BJ (cell line): Measurements from ENCODE around the gene CATSPERD. TPM values are rescaled to one million over a fixed set of nuclear protein-coding genes. Genes with fewer than 3 reads are reported as not detected.

Source experiments
- CTCF ChIA-PET: fragments of 350-600 bp; formaldehyde crosslinking; extraction: SDS; loops from one replicate; lab custom pipeline; 2021; ENCODE audit warnings: antibody characterized with exemption, inconsistent platforms; lab: Yijun Ruan, JAX
- POLR2A ChIA-PET: fragments of 300-600 bp; sonication (Branson Sonifier 250); formaldehyde crosslinking; extraction: SDS; loops from one replicate; lab custom pipeline; 2021; ENCODE audit warnings: antibody characterized with exemption; lab: Charles Lee
- DNase-seq: peaks from one replicate; pipeline ENCODE4 v3.0.0-alpha.2; 2011; ENCODE audit warnings: low read depth
- H3K27me3 ChIP-seq: 2 replicates; pipeline ENCODE4 v1.6.0; 2011; ENCODE audit warnings: low read length; ENCODE audit not compliant: control insufficient read depth, insufficient read depth
- H3K36me3 ChIP-seq: 2 replicates; pipeline ENCODE4 v1.5.1; 2011; ENCODE audit warnings: low read length; ENCODE audit not compliant: control insufficient read depth, insufficient read depth
- H3K4me3 ChIP-seq: 2 replicates; pipeline ENCODE4 v1.5.1; 2011; ENCODE audit warnings: low read depth, mild to moderate bottlenecking, control low read depth, low read length
- CTCF ChIP-seq: IDR thresholded peaks from 2 replicates; pipeline ENCODE4 v1.5.1; 2011; ENCODE audit warnings: low read depth, mild to moderate bottlenecking, control low read depth, inconsistent platforms, low read length, moderate library complexity; ENCODE audit not compliant: insufficient read depth
- polyA minus RNA-seq: library from RNA; depleted of rRNA, polyadenylated mRNA; stranded (reverse); fragments of >200 nt; gene quantifications from 2 replicates; pipeline ENCODE4 v1.2.3, GENCODE V29; 2011; rRNA and poly(A)+ RNA removed
- polyA plus RNA-seq: library from polyadenylated mRNA; depleted of rRNA; stranded (reverse); fragments of >200 nt; gene quantifications from 2 replicates; pipeline ENCODE4 v1.2.3, GENCODE V29; 2011; rRNA removed

The CATSPERD gene
- polyA plus RNA-seq: not detected in 2 replicates
- 0.09 TPM in 1 of 2 replicates, not detected in the other for polyA minus RNA-seq

- peak; percentile 89 for DNase-seq
- no peaks in the 10 kb centered on the region for H3K27me3 ChIP-seq
- H3K36me3 ChIP-seq: no peaks in the 10 kb centered on the region
- CTCF ChIA-PET: interaction anchor here (0.6 to 2.3 kb wide), 16 partner anchors 9 to 118 kb away, joined by 3 to 12 read pairs (median 4); partner anchors contain the start of gene RPL36
- POLR2A ChIA-PET: interaction anchor here (0.5 to 0.7 kb wide), 4 partner anchors 29 to 77 kb away, joined by 3 to 4 read pairs (median 4); partner anchors contain the start of gene DUS3L
- H3K4me3 ChIP-seq: peak within 1 kb of the TSS; percentile 94
- TF ChIP-seq CTCF: peak; percentile 97
These were observed at the start of gene CATSPERD, which contains the start of gene LONP1 for GRCh38 chr19:5719961-5720790. Gene CATSPERD (plus strand): TSS chr19:5720637. CDS start chr19:5720738, 101 bp downstream. Gene LONP1 (minus strand): TSS chr19:5720146. CDS start chr19:5720132, 14 bp downstream.

GRCh38 chr19:5671600-5671999 is 48.8 kb upstream of the CATSPERD start:
- H3K36me3 ChIP-seq: peaks cover 25% of the 10 kb centered on the region
- no peaks in the 10 kb centered on the region for H3K27me3 ChIP-seq
- TF ChIP-seq CTCF: no peak
- ChIA-PET CTCF (interaction anchor here (1.5 kb wide), 1 partner anchor 8 kb away, joined by 6 read pairs; no protein-coding TSS in a partner anchor), POLR2A (no interaction called here)
- no peak for DNase-seq
- no peak overlapping the region for H3K4me3 ChIP-seq

GRCh38 chr19:5672708-5673459 is 47.6 kb upstream of the CATSPERD start:
- TF ChIP-seq CTCF: no peak
- ChIA-PET POLR2A (no interaction called here), CTCF (no interaction called here)
- Histone ChIP-seq H3K4me3 (no peak overlapping the region), H3K27me3 (no peaks in the 10 kb centered on the region), H3K36me3 (peaks cover 15% of the 10 kb centered on the region)
- no peak for DNase-seq

GRCh38 chr19:5673752-5674151 is 46.7 kb upstream of the CATSPERD start:
- CTCF ChIA-PET: no interaction called here
- no peaks in the 10 kb centered on the region for H3K27me3 ChIP-seq
- no peak for DNase-seq
- no peak for TF ChIP-seq CTCF
- POLR2A ChIA-PET: no interaction called here
- no peak overlapping the region for H3K4me3 ChIP-seq
- peaks cover 16% of the 10 kb centered on the region for H3K36me3 ChIP-seq
